Erythroblast (primary cell): ENCODE data around the gene GDPD2.

ENCODE experiments used
- GATA1 ChIP-seq: IDR thresholded peaks from 2 replicates; pipeline ENCODE4 v1.6.1; 2011; ENCODE audit warnings: low read depth, mild to moderate bottlenecking, control low read depth, low read length, moderate library complexity
- POLR2A ChIP-seq: IDR thresholded peaks from 2 replicates; pipeline ENCODE4 v1.6.1; 2011; ENCODE audit warnings: mild to moderate bottlenecking, low read length

DNA sequence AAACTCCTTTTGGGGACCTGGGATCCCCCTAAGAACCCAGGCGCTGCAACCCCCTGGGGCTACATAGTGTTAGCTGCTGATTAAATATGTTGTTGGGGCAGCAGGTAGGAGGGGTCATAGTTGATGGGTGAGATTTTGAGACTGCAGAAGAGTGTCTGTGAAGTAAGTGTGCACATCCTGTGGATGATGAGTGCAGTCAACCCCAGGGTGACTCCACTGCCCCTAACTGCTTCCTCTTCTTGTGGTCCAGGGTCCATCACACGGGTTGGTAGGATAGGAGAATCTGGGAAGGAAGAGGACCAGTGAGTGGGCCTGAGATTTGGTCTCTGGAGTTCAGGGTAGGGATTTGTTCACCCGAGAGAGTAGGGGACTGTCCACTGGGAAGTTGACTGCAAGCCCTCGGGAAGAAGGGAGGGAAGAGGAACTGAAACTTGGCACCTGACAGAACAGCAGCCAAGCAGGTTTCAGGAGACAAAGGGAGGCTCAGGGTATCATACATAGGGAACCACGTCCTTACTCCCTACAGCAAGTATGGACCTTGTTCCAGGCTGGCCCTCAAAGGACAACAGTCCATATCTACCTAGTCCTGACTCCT is 30.0 kb downstream of the GDPD2 start:
- TF ChIP-seq POLR2A (no peak), GATA1 (no peak)
